Cardiac muscle cell (in vitro differentiated cells and primary cell): ENCODE data around the gene PDLIM4. TPM values are rescaled to one million over a fixed set of nuclear protein-coding genes. Genes with fewer than 3 reads are reported as not detected.
A peak's percentile ranks its signal among the peaks of the same experiment; 100 is the strongest.

Experiments
- DNase-seq, 2 donors: peaks; one replicate each; pipeline versions ENCODE4 v3.0.0 to v3.0.0-alpha.2; 2010 to 2017; ENCODE audit warnings: low read depth in 1 of 2, low spot score in 1 of 2
- H3K27ac ChIP-seq: fragments of 200-600 bp; sonication (generic); 2 replicates; pipeline ENCODE4 v1.5.1; 2016
- H3K27me3 ChIP-seq: fragments of 200-600 bp; sonication (generic); 2 replicates; pipeline ENCODE4 v1.6.0; 2016; ENCODE audit warnings: control low read depth
- H3K36me3 ChIP-seq: fragments of 200-600 bp; sonication (generic); 2 replicates; pipeline ENCODE4 v1.5.1; 2016; ENCODE audit warnings: control low read depth
- H3K4me1 ChIP-seq: fragments of 200-600 bp; sonication (generic); 2 replicates; pipeline ENCODE4 v1.8.1; 2017; ENCODE audit warnings: low read depth, mild to moderate bottlenecking, mixed run types
- H3K4me3 ChIP-seq: fragments of 200-600 bp; sonication (generic); 2 replicates; pipeline ENCODE4 v1.5.1; 2016; ENCODE audit warnings: mild to moderate bottlenecking
- H3K9me3 ChIP-seq: fragments of 200-600 bp; sonication (generic); 2 replicates; pipeline ENCODE4 v1.5.1; 2017; ENCODE audit warnings: low read depth, mild to moderate bottlenecking, control low read depth
- polyA plus RNA-seq: library from polyadenylated mRNA; unstranded; fragments of >200 nt; fragmentation: Nextera tagmentation; extraction: Ambion mirVana; gene quantifications from 2 replicates; pipeline ENCODE4 v1.2.1, GENCODE V29; 2016
- total RNA-seq: library from RNA; depleted of rRNA; stranded (reverse); fragments of >200 nt; gene quantifications from 2 replicates; pipeline ENCODE4 v1.2.3, GENCODE V29; 2016
- TF ChIP-seq, protein P1 (sequence below): IDR thresholded peaks from 2 replicates; pipeline ENCODE4 v1.5.1; 2012; ENCODE audit warnings: low read depth, mild to moderate bottlenecking, low read length

Gene PDLIM4
- total and polyA plus RNA-seq, 2 experiments from 2014 or later, result 23.1 to 32.7 TPM

DNA sequence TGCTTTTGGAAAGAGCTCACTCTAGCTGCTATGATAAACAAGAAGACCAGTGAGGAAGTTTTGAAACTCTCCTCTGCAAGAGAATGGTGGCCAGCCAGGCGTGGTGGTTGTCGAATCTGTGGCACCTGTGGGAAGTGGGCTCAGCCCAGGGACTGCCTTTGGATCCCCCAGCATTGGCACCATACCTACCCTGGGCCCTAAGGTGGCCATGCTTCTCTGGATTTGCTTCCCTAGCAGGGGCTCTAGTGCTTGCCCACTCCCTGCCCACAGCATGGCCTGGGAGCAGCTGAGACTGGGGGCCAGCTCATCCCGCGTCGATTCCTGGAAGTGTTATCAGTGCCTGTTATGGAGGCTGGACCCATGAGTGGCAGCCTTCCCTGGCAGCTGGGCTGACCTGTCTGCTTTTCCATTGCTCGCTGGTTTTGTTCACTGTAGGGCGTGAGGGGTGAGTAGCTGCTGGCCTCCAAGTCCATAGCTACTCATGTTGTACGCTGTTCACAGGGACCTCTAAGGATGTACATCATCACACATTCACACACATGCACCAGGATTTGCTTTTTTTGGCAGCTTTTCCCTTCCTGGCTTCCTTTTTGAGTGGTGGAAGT, 39.0 kb downstream of the PDLIM4 start:
- Histone ChIP-seq H3K36me3 (no peaks in the 10 kb centered on the region), H3K4me3 (no peak overlapping the region), H3K9me3 (no peaks in the 10 kb centered on the region), H3K4me1 (peaks cover 6% of the 10 kb centered on the region), H3K27me3 (peaks cover 20% of the 10 kb centered on the region), H3K27ac (no peak overlapping the region)
- TF ChIP-seq, protein P1, sequence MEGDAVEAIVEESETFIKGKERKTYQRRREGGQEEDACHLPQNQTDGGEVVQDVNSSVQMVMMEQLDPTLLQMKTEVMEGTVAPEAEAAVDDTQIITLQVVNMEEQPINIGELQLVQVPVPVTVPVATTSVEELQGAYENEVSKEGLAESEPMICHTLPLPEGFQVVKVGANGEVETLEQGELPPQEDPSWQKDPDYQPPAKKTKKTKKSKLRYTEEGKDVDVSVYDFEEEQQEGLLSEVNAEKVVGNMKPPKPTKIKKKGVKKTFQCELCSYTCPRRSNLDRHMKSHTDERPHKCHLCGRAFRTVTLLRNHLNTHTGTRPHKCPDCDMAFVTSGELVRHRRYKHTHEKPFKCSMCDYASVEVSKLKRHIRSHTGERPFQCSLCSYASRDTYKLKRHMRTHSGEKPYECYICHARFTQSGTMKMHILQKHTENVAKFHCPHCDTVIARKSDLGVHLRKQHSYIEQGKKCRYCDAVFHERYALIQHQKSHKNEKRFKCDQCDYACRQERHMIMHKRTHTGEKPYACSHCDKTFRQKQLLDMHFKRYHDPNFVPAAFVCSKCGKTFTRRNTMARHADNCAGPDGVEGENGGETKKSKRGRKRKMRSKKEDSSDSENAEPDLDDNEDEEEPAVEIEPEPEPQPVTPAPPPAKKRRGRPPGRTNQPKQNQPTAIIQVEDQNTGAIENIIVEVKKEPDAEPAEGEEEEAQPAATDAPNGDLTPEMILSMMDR, result no peak
- peak in 1 of 2 donors; percentile 75 for DNase-seq

DNA sequence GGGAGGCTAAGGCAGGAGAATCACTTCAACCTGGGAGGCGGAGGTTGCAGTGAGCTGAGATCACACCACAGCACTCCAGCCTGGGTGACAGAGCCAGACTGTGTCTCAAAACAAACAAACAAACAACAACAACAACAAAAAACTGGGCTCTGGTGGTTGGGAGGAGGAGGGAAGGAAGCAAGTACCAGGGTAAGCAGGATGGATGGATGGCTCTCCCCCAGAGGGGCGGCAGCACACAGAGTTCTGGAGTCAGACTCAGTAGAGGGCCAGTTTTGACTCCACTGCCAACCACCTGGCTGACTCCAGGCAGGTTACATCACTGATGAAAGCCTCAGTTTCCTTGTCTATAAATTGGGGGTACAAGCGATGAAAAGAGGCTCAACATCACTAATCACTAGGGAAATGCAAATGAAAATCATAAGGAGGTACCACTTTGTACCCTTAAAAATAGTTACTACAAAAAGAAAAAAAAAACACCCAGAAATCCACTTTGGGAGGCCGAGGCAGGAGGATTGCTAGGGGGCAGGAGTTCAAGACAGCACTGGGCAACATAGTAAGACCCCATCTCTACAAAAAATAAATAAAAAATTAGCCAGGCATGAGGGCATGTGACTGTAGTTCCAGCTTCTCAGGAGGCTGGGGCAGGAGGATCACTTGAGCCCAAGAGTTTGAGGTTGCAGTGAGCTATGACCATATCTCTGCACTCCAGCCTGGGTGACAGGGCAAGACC, 39.9 kb downstream of the PDLIM4 start:
- no peak overlapping the region for H3K4me3 ChIP-seq
- no peaks in the 10 kb centered on the region for H3K9me3 ChIP-seq
- H3K27me3 ChIP-seq, result peaks cover 20% of the 10 kb centered on the region
- H3K36me3 ChIP-seq, result no peaks in the 10 kb centered on the region
- TF ChIP-seq, protein P1, result no peak
- peaks cover 5% of the 10 kb centered on the region for H3K4me1 ChIP-seq
- H3K27ac ChIP-seq, result no peak overlapping the region
- no peak for DNase-seq

DNA sequence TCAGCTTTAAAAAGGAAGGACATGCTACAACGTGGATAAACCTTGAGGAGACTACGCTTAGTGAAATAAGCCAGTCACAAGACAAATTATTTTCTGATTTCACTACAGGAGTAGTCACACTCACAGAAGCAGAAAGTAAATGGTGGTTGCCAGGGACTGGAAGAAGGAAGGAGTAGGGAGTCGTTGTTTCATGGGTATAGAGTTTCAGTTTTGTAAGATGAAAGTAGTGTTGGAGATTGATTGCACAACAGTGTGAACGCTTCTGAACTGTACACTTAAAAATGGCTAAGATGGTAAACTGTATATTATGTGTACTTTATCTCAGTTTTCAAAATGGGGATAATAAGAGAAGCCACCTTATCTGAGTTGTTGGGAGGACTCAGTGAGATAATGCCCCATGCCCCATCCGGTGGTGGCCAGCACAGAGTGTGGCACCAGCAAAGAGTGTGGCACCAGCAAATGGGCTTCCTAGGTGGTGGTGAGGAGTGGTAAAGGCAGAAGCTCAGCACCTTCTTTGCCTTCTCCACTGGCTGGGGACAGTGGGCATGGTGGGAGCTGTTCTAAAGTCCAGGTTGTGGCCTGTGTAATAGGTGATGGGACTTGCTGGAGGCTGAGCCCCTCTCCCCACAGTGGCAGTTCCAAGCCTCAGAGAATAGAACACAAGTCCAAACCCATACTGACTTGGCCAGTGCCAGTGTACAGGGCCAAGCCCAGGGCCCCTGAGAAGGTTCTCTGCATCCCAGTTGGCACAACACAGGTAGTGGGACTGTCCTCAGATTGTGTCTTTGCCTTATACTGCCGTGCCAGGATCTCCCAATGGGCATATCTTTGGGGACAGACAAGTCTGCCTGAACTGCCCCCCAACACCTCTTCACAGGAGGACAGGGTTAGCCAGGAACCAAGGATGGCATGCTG, 41.1 kb downstream of the PDLIM4 start:
- Histone ChIP-seq H3K9me3 (no peaks in the 10 kb centered on the region), H3K27ac (no peak overlapping the region), H3K36me3 (no peaks in the 10 kb centered on the region), H3K27me3 (peaks cover 20% of the 10 kb centered on the region), H3K4me3 (no peak overlapping the region), H3K4me1 (no peaks in the 10 kb centered on the region)
- DNase-seq, result peak in 1 of 2 donors; percentile 71
- TF ChIP-seq, protein P1, result no peak

DNA sequence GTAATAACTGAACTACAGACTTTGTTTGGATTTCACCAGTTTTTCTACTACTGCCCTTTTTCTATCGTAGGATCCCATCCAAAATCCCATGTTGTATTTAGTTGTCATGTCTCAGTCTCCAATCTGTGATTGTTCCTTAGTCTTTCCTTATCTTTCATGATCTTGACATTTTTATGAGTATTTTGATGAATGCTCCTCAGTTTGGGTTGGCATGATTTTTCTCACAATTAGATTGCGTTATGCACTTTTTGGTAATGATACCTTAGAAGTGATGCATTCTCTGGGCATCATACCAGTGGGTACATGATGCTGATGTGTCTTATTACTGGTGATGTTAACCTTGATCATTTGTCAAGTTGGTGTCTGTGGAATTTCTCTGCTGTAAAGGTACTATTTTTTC, 42.4 kb downstream of the PDLIM4 start:
- no peak overlapping the region for H3K4me3 ChIP-seq
- no peaks in the 10 kb centered on the region for H3K4me1 ChIP-seq
- H3K27me3 ChIP-seq, result peaks cover 17% of the 10 kb centered on the region
- DNase-seq, result no peak
- H3K36me3 ChIP-seq, result no peaks in the 10 kb centered on the region
- TF ChIP-seq, protein P1, result no peak
- no peaks in the 10 kb centered on the region for H3K9me3 ChIP-seq
- no peak overlapping the region for H3K27ac ChIP-seq

DNA sequence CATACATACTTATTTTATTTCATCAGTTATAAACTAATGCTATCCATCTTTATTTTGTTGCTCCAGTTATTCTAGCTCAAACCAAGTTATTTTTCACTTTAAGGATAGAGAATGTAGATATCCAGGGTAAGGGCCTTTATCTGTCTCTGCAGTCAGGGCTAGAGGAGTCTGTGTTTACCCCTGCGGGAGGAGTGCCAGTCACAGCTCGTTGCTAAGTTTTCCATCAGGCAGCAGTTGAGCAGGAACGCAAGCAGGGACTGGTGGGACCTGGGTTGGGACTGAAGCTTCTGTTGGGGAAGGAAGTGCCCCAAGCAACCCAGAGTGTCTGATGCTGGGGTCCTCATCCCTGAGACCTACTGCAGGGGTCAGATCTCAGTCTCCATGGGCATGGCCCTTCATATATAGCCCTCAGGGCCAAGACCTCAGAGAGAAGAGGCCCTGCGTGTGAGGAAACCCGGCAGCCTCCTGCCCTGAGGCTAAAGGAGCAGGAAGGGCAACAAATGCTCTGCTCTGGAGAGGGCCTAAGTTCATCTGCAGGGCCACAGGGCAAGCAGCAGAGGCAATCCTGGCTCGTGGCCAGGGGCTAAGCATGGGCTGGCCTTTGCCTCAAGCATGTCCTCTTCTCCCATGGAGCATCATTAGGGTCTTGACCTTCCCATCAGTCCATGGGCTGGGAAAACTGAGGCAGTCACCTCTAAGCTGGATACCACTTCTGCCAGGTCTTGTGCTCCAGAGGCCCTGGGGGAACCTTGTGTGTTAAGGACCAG, 43.3 kb downstream of the PDLIM4 start:
- H3K27me3 ChIP-seq, result peaks cover 8% of the 10 kb centered on the region
- no peak overlapping the region for H3K4me3 ChIP-seq
- TF ChIP-seq, protein P1, result no peak
- DNase-seq, result peak in 1 of 2 donors; percentile 28
- H3K36me3 ChIP-seq, result no peaks in the 10 kb centered on the region
- no peaks in the 10 kb centered on the region for H3K4me1 ChIP-seq
- H3K9me3 ChIP-seq, result no peaks in the 10 kb centered on the region
- no peak overlapping the region for H3K27ac ChIP-seq
